Measurements from ENCODE around the gene E2F4. TPM values are rescaled to one million over a fixed set of nuclear protein-coding genes. Genes with fewer than 3 reads are reported as not detected.

Gene E2F4
- total and polyA plus RNA-seq, 2 of the 13 experiments (the other 11 are each of a cell fraction or from before 2014, with no cell fraction given) = 84.8 to 91.2 TPM

GRCh38 chr16:67149276-67150046, 42.5 kb upstream of the E2F4 start (continued):
- TF ChIP-seq ZNF253 (CRISPR knock-in tag; IDR thresholded peaks at IDR 0.05; ENCODE audit: borderline replicate concordance) = no peak
- no peak for TF ChIP-seq ETV6 (CRISPR knock-in tag; conservative IDR thresholded peaks at IDR 0.05)
- TF ChIP-seq ZNF891 (CRISPR knock-in tag; IDR thresholded peaks at IDR 0.05) = no peak
- no peak for TF ChIP-seq HOMEZ (CRISPR knock-in tag; IDR thresholded peaks at IDR 0.05; ENCODE audit: low read depth)
- TF ChIP-seq GTF2F1 (IDR thresholded peaks at IDR 0.05; ENCODE audit: low read length) = no peak
- peak; percentile 26 for TF ChIP-seq HNRNPLL (IDR thresholded peaks at IDR 0.05; ENCODE audit: low read depth, low read length, poor library complexity, severe bottlenecking)
- TF ChIP-seq, protein P1, sequence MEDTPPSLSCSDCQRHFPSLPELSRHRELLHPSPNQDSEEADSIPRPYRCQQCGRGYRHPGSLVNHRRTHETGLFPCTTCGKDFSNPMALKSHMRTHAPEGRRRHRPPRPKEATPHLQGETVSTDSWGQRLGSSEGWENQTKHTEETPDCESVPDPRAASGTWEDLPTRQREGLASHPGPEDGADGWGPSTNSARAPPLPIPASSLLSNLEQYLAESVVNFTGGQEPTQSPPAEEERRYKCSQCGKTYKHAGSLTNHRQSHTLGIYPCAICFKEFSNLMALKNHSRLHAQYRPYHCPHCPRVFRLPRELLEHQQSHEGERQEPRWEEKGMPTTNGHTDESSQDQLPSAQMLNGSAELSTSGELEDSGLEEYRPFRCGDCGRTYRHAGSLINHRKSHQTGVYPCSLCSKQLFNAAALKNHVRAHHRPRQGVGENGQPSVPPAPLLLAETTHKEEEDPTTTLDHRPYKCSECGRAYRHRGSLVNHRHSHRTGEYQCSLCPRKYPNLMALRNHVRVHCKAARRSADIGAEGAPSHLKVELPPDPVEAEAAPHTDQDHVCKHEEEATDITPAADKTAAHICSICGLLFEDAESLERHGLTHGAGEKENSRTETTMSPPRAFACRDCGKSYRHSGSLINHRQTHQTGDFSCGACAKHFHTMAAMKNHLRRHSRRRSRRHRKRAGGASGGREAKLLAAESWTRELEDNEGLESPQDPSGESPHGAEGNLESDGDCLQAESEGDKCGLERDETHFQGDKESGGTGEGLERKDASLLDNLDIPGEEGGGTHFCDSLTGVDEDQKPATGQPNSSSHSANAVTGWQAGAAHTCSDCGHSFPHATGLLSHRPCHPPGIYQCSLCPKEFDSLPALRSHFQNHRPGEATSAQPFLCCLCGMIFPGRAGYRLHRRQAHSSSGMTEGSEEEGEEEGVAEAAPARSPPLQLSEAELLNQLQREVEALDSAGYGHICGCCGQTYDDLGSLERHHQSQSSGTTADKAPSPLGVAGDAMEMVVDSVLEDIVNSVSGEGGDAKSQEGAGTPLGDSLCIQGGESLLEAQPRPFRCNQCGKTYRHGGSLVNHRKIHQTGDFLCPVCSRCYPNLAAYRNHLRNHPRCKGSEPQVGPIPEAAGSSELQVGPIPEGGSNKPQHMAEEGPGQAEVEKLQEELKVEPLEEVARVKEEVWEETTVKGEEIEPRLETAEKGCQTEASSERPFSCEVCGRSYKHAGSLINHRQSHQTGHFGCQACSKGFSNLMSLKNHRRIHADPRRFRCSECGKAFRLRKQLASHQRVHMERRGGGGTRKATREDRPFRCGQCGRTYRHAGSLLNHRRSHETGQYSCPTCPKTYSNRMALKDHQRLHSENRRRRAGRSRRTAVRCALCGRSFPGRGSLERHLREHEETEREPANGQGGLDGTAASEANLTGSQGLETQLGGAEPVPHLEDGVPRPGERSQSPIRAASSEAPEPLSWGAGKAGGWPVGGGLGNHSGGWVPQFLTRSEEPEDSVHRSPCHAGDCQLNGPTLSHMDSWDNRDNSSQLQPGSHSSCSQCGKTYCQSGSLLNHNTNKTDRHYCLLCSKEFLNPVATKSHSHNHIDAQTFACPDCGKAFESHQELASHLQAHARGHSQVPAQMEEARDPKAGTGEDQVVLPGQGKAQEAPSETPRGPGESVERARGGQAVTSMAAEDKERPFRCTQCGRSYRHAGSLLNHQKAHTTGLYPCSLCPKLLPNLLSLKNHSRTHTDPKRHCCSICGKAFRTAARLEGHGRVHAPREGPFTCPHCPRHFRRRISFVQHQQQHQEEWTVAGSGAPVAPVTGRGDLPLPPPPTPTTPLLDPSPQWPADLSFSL (CRISPR knock-in tag; IDR thresholded peaks at IDR 0.05) = no peak
- no peak for TF ChIP-seq TBX2 (CRISPR knock-in tag; IDR thresholded peaks at IDR 0.05; ENCODE audit: borderline replicate concordance)
- TF ChIP-seq ZNF263 (CRISPR knock-in tag; IDR thresholded peaks at IDR 0.05) = no peak
- TF ChIP-seq JUN (CRISPR knock-in tag; IDR thresholded peaks at IDR 0.05) = no peak
- no peak for TF ChIP-seq ZNF160 (CRISPR knock-in tag; IDR thresholded peaks at IDR 0.05)
- TF ChIP-seq ZNF430 (CRISPR knock-in tag; IDR thresholded peaks at IDR 0.05) = no peak
- no peak for TF ChIP-seq GMEB1 (CRISPR knock-in tag; IDR thresholded peaks at IDR 0.05; ENCODE audit: borderline replicate concordance)
- TF ChIP-seq PHF20 (CRISPR knock-in tag; IDR thresholded peaks at IDR 0.05) = no peak
- TF ChIP-seq IKZF4 (CRISPR knock-in tag; IDR thresholded peaks at IDR 0.05; ENCODE audit: borderline replicate concordance, low read depth, not compliant biosample characterization) = no peak
- 0 out of 2 replicates have a peak, but pooled peaks have one; percentile 16 for TF ChIP-seq HOXD1 (CRISPR knock-in tag; IDR thresholded peaks at IDR 0.05)
- peak; percentile 76; the same call in 1 of the 2 replicates for TF ChIP-seq ZBTB33 (CRISPR knock-in tag; IDR thresholded peaks at IDR 0.05)
- peak; percentile 68; the same call in 1 of the 2 replicates for TF ChIP-seq AKAP8 (CRISPR knock-in tag; IDR thresholded peaks at IDR 0.05)
